CD14-positive monocyte (primary cell): ENCODE measurements around the gene IFT27. TPM values are rescaled to one million over a fixed set of nuclear protein-coding genes. Genes with fewer than 3 reads are reported as not detected.

Source experiments
- DNase-seq, 3 donors: peaks; one replicate each; pipeline ENCODE4 v3.0.0-alpha.2; 2011 to 2022
- H2AFZ ChIP-seq: 2 replicates; pipeline ENCODE4 v1.6.0; 2012; ENCODE audit warnings: mild to moderate bottlenecking, low read depth, low read length, inconsistent platforms; ENCODE audit not compliant: insufficient read depth, poor library complexity, severe bottlenecking
- H3K27ac ChIP-seq, 2 donors: 1 replicate in 1 of 2; 2 replicates in 1 of 2; pipeline ENCODE4 v1.5.1; 2012 to 2013; ENCODE audit warnings: low read length in 2 of 2, control low read depth in 1 of 2, inconsistent platforms in 1 of 2, low read depth in 1 of 2, mild to moderate bottlenecking in 1 of 2
- H3K27me3 ChIP-seq, 2 donors: one replicate each; pipeline versions ENCODE4 v1.6.0 to v1.6.1; 2011 to 2013; ENCODE audit warnings: low read length in 2 of 2; ENCODE audit not compliant: control insufficient read depth in 2 of 2, insufficient read depth in 2 of 2
- H3K36me3 ChIP-seq, 2 donors: replicated peaks in 1 of 2; 1 replicate in 1 of 2; 2 replicates in 1 of 2; pipeline versions ENCODE4 v1.5.1 to v1.6.1; 2012 to 2013; ENCODE audit warnings: low read length in 2 of 2, control low read depth in 1 of 2, inconsistent platforms in 1 of 2, mild to moderate bottlenecking in 1 of 2; ENCODE audit not compliant: insufficient read depth in 2 of 2, control insufficient read depth in 1 of 2
- H3K4me1 ChIP-seq, 2 donors: 1 replicate in 1 of 2; 2 replicates in 1 of 2; pipeline versions ENCODE4 v1.5.1 to v1.6.1; 2012 to 2013; ENCODE audit warnings: low read length in 2 of 2, control low read depth in 1 of 2, inconsistent platforms in 1 of 2, mild to moderate bottlenecking in 1 of 2, moderate library complexity in 1 of 2; ENCODE audit not compliant: insufficient read depth in 2 of 2, control insufficient read depth in 1 of 2
- H3K4me2 ChIP-seq: replicated peaks from 2 replicates; pipeline ENCODE3; 2012; ENCODE audit warnings: low read length, moderate library complexity, mild to moderate bottlenecking; ENCODE audit not compliant: poor library complexity, severe bottlenecking; ENCODE audit errors: extremely low read depth
- H3K4me3 ChIP-seq, 3 experiments: fragments of 200-600 bp in 1 of 3; sonication (generic) in 1 of 3; replicated peaks in 1 of 3; 1 replicate in 2 of 3; 2 replicates in 1 of 3; pipeline ENCODE4 v1.5.1; 2011 to 2013; ENCODE audit warnings: low read length in 3 of 3, mild to moderate bottlenecking in 3 of 3, control low read depth in 2 of 3, low read depth in 2 of 3, inconsistent platforms in 1 of 3, moderate library complexity in 1 of 3
- H3K79me2 ChIP-seq: 2 replicates; pipeline ENCODE4 v1.6.0; 2012; ENCODE audit warnings: mild to moderate bottlenecking, control low read depth, inconsistent platforms, low read length, moderate library complexity; ENCODE audit not compliant: insufficient read depth
- H3K9ac ChIP-seq: 2 replicates; pipeline ENCODE4 v1.6.0; 2017; ENCODE audit warnings: low read length, mild to moderate bottlenecking; ENCODE audit not compliant: insufficient read depth, poor library complexity, severe bottlenecking
- H3K9me3 ChIP-seq, 2 donors: replicated peaks in 1 of 2; 1 replicate in 1 of 2; 2 replicates in 1 of 2; pipeline versions ENCODE4 v1.5.1 to v1.6.1; 2012 to 2013; ENCODE audit warnings: low read length in 2 of 2, control low read depth in 1 of 2; ENCODE audit not compliant: control insufficient read depth in 1 of 2, insufficient read depth in 1 of 2
- H4K20me1 ChIP-seq: 2 replicates; pipeline ENCODE4 v1.6.0; 2012; ENCODE audit warnings: mild to moderate bottlenecking, low read length, control low read depth, moderate library complexity; ENCODE audit not compliant: insufficient read depth
- H3K27ac Mint-ChIP-seq, 7 donors: one replicate each; pipeline ENCODE4 v1.8.0; 2020; ENCODE audit warnings: mild to moderate bottlenecking in 7 of 7, mixed read lengths in 7 of 7, moderate library complexity in 6 of 7, inconsistent platforms in 2 of 7
- H3K27me3 Mint-ChIP-seq, 3 donors: one replicate each; pipeline ENCODE4 v1.8.0; 2021 to 2022; ENCODE audit warnings: low read depth in 3 of 3, mild to moderate bottlenecking in 3 of 3, mixed read lengths in 3 of 3, moderate library complexity in 3 of 3, inconsistent platforms in 1 of 3
- H3K36me3 Mint-ChIP-seq, 2 donors: one replicate each; pipeline ENCODE4 v1.8.0; 2020; ENCODE audit warnings: mixed read lengths in 2 of 2, inconsistent platforms in 1 of 2, mild to moderate bottlenecking in 1 of 2
- H3K4me1 Mint-ChIP-seq: one replicate; pipeline ENCODE4 v1.8.0; 2020; ENCODE audit warnings: mild to moderate bottlenecking, mixed read lengths
- H3K4me3 Mint-ChIP-seq, 2 donors: one replicate each; pipeline ENCODE4 v1.8.0; 2020; ENCODE audit warnings: mild to moderate bottlenecking in 2 of 2, mixed read lengths in 2 of 2, moderate library complexity in 1 of 2
- H3K9me3 Mint-ChIP-seq, 7 donors: one replicate each; pipeline ENCODE4 v1.8.0; 2020 to 2022; ENCODE audit warnings: mixed read lengths in 7 of 7, mild to moderate bottlenecking in 6 of 7, moderate library complexity in 6 of 7, inconsistent platforms in 2 of 7
- CTCF ChIP-seq: fragments of 200-600 bp; IDR thresholded peaks from one replicate; pipeline ENCODE4 v1.8.0; 2022; ENCODE audit warnings: antibody characterized with exemption, mild to moderate bottlenecking
- WGBS: methylation state at CpG from one replicate; pipeline ENCODE4 v1.1.5; 2013; ENCODE audit warnings: missing lambda C conversion rate; ENCODE audit not compliant: insufficient coverage; 5-methylcytosine and 5-hydroxymethylcytosine counted together
- intact Hi-C, 2 donors: fragments of 100-400 bp; cut with micrococcal nuclease; formaldehyde crosslinking; loops; one replicate each; pipeline versions ENCODE4 v1.15.0 to v1.15.1; 2023
- polyA plus RNA-seq, 3 donors: library from polyadenylated mRNA; depleted of rRNA in 1 of 3; unstranded in 2 of 3; stranded (reverse) in 1 of 3; fragments of 300-500 nt in 2 of 3; fragments of >200 nt in 1 of 3; fragmentation: Illumina TruSeq in 2 of 3; gene quantifications; 1 replicate in 2 of 3; 2 replicates in 1 of 3; pipeline ENCODE4 v1.2.3, GENCODE V29; 2012 to 2021

Gene IFT27
- polyA plus RNA-seq, 3 donors, result 12.5 to 16.9 (median 14.6) TPM

GRCh38 chr22:36730176-36730858 is 45.6 kb downstream of the IFT27 start:
- DNase-seq, result no peak
- no peak overlapping the region for H3K27ac ChIP-seq
- H4K20me1 ChIP-seq, result no peaks in the 10 kb centered on the region
- H2AFZ ChIP-seq, result no peak overlapping the region
- WGBS, result 90% methylated on average over 7 of the region's 19 CpGs
- no peak overlapping the region for H3K4me3 Mint-ChIP-seq
- no peak overlapping the region for H3K4me3 ChIP-seq
- H3K36me3 ChIP-seq, result no peaks in the 10 kb centered on the region
- peaks cover 30% of the 10 kb centered on the region for H3K4me1 Mint-ChIP-seq
- peaks cover 0 to 2% of the 10 kb centered on the region in 2 donors for H3K27me3 ChIP-seq
- H3K4me1 ChIP-seq, result peaks cover 19 to 21% of the 10 kb centered on the region in 2 donors
- no peak overlapping the region for H3K9ac ChIP-seq
- H3K4me2 ChIP-seq, result no peak overlapping the region
- peaks cover 0 to 9% (median 3%) of the 10 kb centered on the region in 7 donors for H3K9me3 Mint-ChIP-seq
- H3K9me3 ChIP-seq, result no peaks in the 10 kb centered on the region
- intact Hi-C loops, result no loop called here
- no peaks in the 10 kb centered on the region for H3K79me2 ChIP-seq
- H3K27me3 Mint-ChIP-seq, result peaks cover 6 to 14% (median 8%) of the 10 kb centered on the region in 3 donors
- peak overlapping the region in 1 of 7 donors; percentile 73 for H3K27ac Mint-ChIP-seq
- TF ChIP-seq CTCF, result no peak
- H3K36me3 Mint-ChIP-seq, result no peaks in the 10 kb centered on the region

DNA sequence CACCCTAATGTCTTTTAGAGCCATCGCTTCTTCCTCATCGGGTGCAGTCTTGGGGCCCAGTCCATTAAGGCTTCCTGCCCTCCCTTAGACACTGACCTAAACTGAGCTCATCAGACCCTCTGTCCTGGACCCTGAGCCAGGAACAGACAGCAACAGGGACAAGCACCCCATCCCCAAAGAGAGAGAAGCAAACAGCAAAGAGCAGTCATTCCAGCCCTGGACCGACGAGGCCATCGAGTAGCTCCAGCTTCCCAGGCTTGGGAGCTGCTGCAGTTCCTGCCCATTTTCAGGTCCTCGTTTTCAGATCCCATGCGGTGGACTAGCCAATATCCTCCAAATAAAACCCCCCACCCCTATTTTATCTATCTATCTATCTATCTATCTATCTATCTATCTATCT is 46.6 kb downstream of the IFT27 start:
- intact Hi-C loops, result no loop called here
- peak overlapping the region in 1 of 7 donors; percentile 54 for H3K27ac Mint-ChIP-seq
- 83% methylated on average over 1 of the region's 7 CpGs for WGBS

More for the DNA sequence above, 46.6 kb downstream of the IFT27 start:
- Histone ChIP-seq H3K9me3 (no peaks in the 10 kb centered on the region), H3K4me1 (peaks cover 9 to 11% of the 10 kb centered on the region in 2 donors), H3K9ac (no peak overlapping the region), H2AFZ (no peak overlapping the region), H4K20me1 (no peaks in the 10 kb centered on the region), H3K36me3 (no peaks in the 10 kb centered on the region), H3K4me3 (no peak overlapping the region), H3K4me2 (no peak overlapping the region), H3K27me3 (peaks cover 0 to 2% of the 10 kb centered on the region in 2 donors), H3K27ac (no peak overlapping the region), H3K79me2 (no peaks in the 10 kb centered on the region)
- no peak for DNase-seq
- peaks cover 0 to 11% (median 3%) of the 10 kb centered on the region in 7 donors for H3K9me3 Mint-ChIP-seq
- peaks cover 20% of the 10 kb centered on the region for H3K4me1 Mint-ChIP-seq
- no peak overlapping the region for H3K4me3 Mint-ChIP-seq
- H3K27me3 Mint-ChIP-seq, result peaks cover 6 to 18% (median 8%) of the 10 kb centered on the region in 3 donors
- TF ChIP-seq CTCF, result no peak
- no peaks in the 10 kb centered on the region for H3K36me3 Mint-ChIP-seq
